ENCODE results near the gene CNOT1. TPM values are rescaled to one million over a fixed set of nuclear protein-coding genes. Genes with fewer than 3 reads are reported as not detected.
"Not testable (repeated sequence)": the region's sequence is repeated elsewhere in the genome, so short reads cannot be mapped to it uniquely, and the experiment has no call there.

The CNOT1 gene
- total and polyA plus RNA-seq, 3 experiments from 2014 or later, result 111 to 338 (median 326) TPM

- Mint-ChIP-seq H3K9me3 (no peaks in the 10 kb centered on the region), H3K27me3 (peaks cover 0 to 3% of the 10 kb centered on the region in 2 donors), H3K36me3 (no peaks in the 10 kb centered on the region), H3K4me3 (no peak overlapping the region), H3K27ac (no peak overlapping the region), H3K4me1 (no peaks in the 10 kb centered on the region)
- Histone ChIP-seq H3K4me1 (ENCODE audit: insufficient read depth, low read length) (no peaks in the 10 kb centered on the region), H3K36me3 (ENCODE audit: insufficient read depth, low read length) (no peaks in the 10 kb centered on the region), H3K9me3 (ENCODE audit: low read length) (no peaks in the 10 kb centered on the region), H3K4me3 (ENCODE audit: low read length) (no peak overlapping the region), H3K27ac (ENCODE audit: low read depth, low read length) (no peak overlapping the region), H3K27me3 (ENCODE audit: insufficient read depth, low read length, poor library complexity, severe bottlenecking) (no peaks in the 10 kb centered on the region)
- ChIA-PET CTCF (no interaction called here), POLR2A (no interaction called here)
- no peak for DNase-seq
Measured at GRCh38 chr16:58647107-58647506, 17.5 kb upstream of the CNOT1 start.

DNA sequence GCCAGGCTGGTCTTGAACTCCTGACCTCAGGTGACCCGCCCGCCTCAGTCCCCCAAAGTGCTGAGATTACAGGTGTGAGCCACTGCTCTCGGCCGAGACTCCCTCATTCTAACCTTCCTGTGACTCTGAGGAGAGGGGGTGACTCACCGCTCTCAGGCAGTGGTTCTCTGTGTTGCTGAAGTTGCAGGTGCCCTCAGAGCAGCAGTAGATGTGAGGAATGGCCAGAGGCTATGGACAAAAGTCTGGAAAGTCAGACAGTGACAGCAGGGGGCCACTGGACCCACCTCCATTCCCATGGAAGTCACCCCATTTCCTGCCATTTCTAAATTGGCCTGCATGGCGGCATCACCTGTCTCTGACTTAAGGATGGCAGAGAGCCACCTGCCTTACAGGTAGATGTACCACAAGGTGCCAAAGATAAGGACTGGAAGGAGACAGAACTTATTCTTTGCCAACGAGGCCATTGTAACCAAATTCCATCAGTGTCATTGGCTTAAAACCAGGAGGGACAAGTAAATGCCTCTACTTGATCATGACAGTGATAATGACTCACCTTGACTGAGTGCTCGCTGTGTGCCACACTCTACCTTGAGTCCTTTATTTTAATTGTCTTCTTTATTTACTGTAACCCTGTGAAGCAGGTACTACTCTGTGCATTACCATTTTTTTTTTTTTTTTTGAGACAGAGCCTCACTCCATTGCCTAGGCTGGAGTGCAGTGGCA lies 15.3 kb upstream of the CNOT1 start:
- no peak for DNase-seq
- POLR2A ChIA-PET, result no interaction called here
- H3K9me3 ChIP-seq (ENCODE audit: low read length), result no peaks in the 10 kb centered on the region
- H3K4me3 Mint-ChIP-seq, result no peak overlapping the region
- H3K27me3 Mint-ChIP-seq, result no peaks in the 10 kb centered on the region
- H3K4me1 ChIP-seq (ENCODE audit: insufficient read depth, low read length), result no peaks in the 10 kb centered on the region
- H3K27me3 ChIP-seq (ENCODE audit: insufficient read depth, low read length, poor library complexity, severe bottlenecking), result no peaks in the 10 kb centered on the region
- H3K36me3 Mint-ChIP-seq, result no peaks in the 10 kb centered on the region
- H3K9me3 Mint-ChIP-seq, result no peaks in the 10 kb centered on the region
- H3K27ac Mint-ChIP-seq, result no peak overlapping the region
- no peaks in the 10 kb centered on the region for H3K36me3 ChIP-seq (ENCODE audit: insufficient read depth, low read length)
- no peak overlapping the region for H3K4me3 ChIP-seq (ENCODE audit: low read length)
- H3K4me1 Mint-ChIP-seq, result no peaks in the 10 kb centered on the region
- no peak overlapping the region for H3K27ac ChIP-seq (ENCODE audit: low read depth, low read length)
- CTCF ChIA-PET, result no interaction called here

- Histone ChIP-seq H3K36me3 (ENCODE audit: insufficient read depth, low read length) (no peaks in the 10 kb centered on the region), H3K4me3 (ENCODE audit: low read length) (no peak overlapping the region), H3K4me1 (ENCODE audit: insufficient read depth, low read length) (no peaks in the 10 kb centered on the region), H3K27me3 (ENCODE audit: insufficient read depth, low read length, poor library complexity, severe bottlenecking) (no peaks in the 10 kb centered on the region), H3K9me3 (ENCODE audit: low read length) (no peaks in the 10 kb centered on the region), H3K27ac (ENCODE audit: low read depth, low read length) (no peak overlapping the region)
- POLR2A ChIA-PET, result no interaction called here
- Mint-ChIP-seq H3K27ac (no peak overlapping the region), H3K27me3 (no peaks in the 10 kb centered on the region), H3K4me1 (no peaks in the 10 kb centered on the region), H3K36me3 (no peaks in the 10 kb centered on the region), H3K4me3 (no peak overlapping the region), H3K9me3 (no peaks in the 10 kb centered on the region)
- DNase-seq, result no peak
- CTCF ChIA-PET, result no interaction called here
Measured at GRCh38 chr16:58644108-58644507, 14.5 kb upstream of the CNOT1 start.

GRCh38 chr16:58640949-58641348 lies 11.3 kb upstream of the CNOT1 start:
- H3K9me3 ChIP-seq (ENCODE audit: low read length), result no peaks in the 10 kb centered on the region
- H3K27ac ChIP-seq (ENCODE audit: low read depth, low read length), result no peak overlapping the region
- DNase-seq, result no peak
- no peak overlapping the region for H3K4me3 ChIP-seq (ENCODE audit: low read length)
- H3K4me1 ChIP-seq (ENCODE audit: insufficient read depth, low read length), result no peaks in the 10 kb centered on the region
- Mint-ChIP-seq H3K4me1 (no peaks in the 10 kb centered on the region), H3K9me3 (no peaks in the 10 kb centered on the region), H3K27me3 (peaks cover 2 to 6% of the 10 kb centered on the region in 2 donors), H3K36me3 (no peaks in the 10 kb centered on the region), H3K27ac (no peak overlapping the region), H3K4me3 (no peak overlapping the region)
- ChIA-PET POLR2A (no interaction called here), CTCF (no interaction called here)
- no peaks in the 10 kb centered on the region for H3K27me3 ChIP-seq (ENCODE audit: insufficient read depth, low read length, poor library complexity, severe bottlenecking)
- no peaks in the 10 kb centered on the region for H3K36me3 ChIP-seq (ENCODE audit: insufficient read depth, low read length)

- CTCF ChIA-PET, result no interaction called here
Measured at GRCh38 chr16:58639836-58640235, 10.2 kb upstream of the CNOT1 start.

DNA sequence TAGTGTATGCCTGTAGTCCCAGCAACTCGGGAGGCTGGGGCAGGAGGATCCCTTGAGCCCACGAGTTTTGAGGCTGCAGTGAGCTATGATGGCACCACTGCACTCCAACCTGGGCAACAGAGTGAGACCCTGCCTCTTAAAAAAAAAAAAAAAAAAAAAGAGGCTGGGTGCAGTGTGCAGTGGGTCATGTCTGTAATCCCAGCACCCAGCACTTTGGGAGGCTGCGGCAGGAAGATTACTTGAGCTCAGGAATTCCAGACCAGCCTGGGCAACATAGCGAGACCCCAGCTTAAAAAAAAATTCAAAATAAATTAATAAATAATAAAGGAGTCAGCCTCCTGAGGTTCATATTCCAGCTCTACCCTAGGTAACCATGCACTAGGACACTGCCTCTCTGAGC lies 9.6 kb upstream of the CNOT1 start:
- no peaks in the 10 kb centered on the region for H3K9me3 ChIP-seq (ENCODE audit: low read length)
- Mint-ChIP-seq H3K27ac (no peak overlapping the region), H3K4me1 (no peaks in the 10 kb centered on the region), H3K4me3 (no peak overlapping the region), H3K36me3 (no peaks in the 10 kb centered on the region), H3K27me3 (peaks cover 2 to 8% of the 10 kb centered on the region in 2 donors), H3K9me3 (no peaks in the 10 kb centered on the region)
- no peaks in the 10 kb centered on the region for H3K36me3 ChIP-seq (ENCODE audit: insufficient read depth, low read length)
- no peaks in the 10 kb centered on the region for H3K4me1 ChIP-seq (ENCODE audit: insufficient read depth, low read length)
- no peaks in the 10 kb centered on the region for H3K27me3 ChIP-seq (ENCODE audit: insufficient read depth, low read length, poor library complexity, severe bottlenecking)
- H3K27ac ChIP-seq (ENCODE audit: low read depth, low read length), result no peak overlapping the region
- no peak overlapping the region for H3K4me3 ChIP-seq (ENCODE audit: low read length)
- ChIA-PET CTCF (no interaction called here), POLR2A (no interaction called here)
- no peak for DNase-seq

More at GRCh38 chr16:58639836-58640235, 10.2 kb upstream of the CNOT1 start:
- Histone ChIP-seq H3K27ac (ENCODE audit: low read depth, low read length) (no peak overlapping the region), H3K4me3 (ENCODE audit: low read length) (no peak overlapping the region), H3K9me3 (ENCODE audit: low read length) (no peaks in the 10 kb centered on the region), H3K27me3 (ENCODE audit: insufficient read depth, low read length, poor library complexity, severe bottlenecking) (no peaks in the 10 kb centered on the region), H3K36me3 (ENCODE audit: insufficient read depth, low read length) (no peaks in the 10 kb centered on the region), H3K4me1 (ENCODE audit: insufficient read depth, low read length) (no peaks in the 10 kb centered on the region)
- DNase-seq, result no peak
- H3K27me3 Mint-ChIP-seq, result peaks cover 2 to 8% of the 10 kb centered on the region in 2 donors
- H3K4me1 Mint-ChIP-seq, result no peaks in the 10 kb centered on the region
- no peak overlapping the region for H3K4me3 Mint-ChIP-seq
- no peaks in the 10 kb centered on the region for H3K36me3 Mint-ChIP-seq
- POLR2A ChIA-PET, result no interaction called here
- H3K27ac Mint-ChIP-seq, result no peak overlapping the region
- no peaks in the 10 kb centered on the region for H3K9me3 Mint-ChIP-seq

DNA sequence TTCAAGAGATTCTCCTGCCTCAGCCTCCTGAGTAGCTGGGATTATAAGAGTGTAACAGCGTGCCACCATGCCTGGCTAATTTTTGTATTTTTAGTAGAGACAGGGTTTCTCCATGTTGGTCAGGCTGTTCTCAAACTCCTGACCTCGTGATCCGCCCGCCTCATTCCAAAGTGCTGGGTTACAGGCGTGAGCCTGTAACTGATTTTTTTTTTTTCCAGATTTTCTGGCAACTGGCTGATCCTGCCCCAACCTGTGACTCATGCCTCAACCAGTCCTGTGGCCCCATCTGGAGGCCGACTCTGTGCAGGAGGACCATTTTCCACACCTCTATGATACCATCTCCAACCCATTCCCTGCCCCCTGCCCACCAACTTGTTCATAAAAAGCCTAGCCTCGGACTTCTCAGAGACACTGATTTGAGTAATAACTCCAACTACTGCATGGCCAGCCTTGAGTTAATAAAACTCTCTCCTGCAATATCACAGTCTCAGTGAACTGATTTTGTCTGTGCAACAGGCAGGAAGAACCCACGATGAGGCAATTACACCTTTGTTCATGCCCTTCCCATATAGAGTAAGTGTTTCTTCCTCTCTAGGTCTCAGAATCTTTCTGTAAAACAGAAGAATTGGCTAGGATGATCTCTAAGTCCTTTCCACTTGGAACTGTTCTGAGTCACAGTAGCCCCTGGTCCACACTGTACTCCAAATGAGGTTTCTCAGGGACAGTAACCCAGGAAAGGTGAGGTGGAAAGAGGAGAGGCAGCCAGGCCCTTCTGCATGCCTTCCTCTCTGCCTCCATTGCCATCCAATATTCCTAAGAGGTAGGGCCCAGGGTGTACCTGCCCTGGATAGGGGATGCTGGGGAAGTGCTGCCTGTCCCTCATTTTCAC lies 8.8 kb upstream of the CNOT1 start:
- H3K4me3 ChIP-seq (ENCODE audit: low read length), result no peak overlapping the region
- H3K27ac ChIP-seq (ENCODE audit: low read depth, low read length), result no peak overlapping the region
- CTCF ChIA-PET, result no interaction called here
- H3K9me3 Mint-ChIP-seq, result no peaks in the 10 kb centered on the region
- POLR2A ChIA-PET, result no interaction called here
- H3K36me3 ChIP-seq (ENCODE audit: insufficient read depth, low read length), result no peaks in the 10 kb centered on the region
- H3K27me3 ChIP-seq (ENCODE audit: insufficient read depth, low read length, poor library complexity, severe bottlenecking), result no peaks in the 10 kb centered on the region
- H3K4me3 Mint-ChIP-seq, result no peak overlapping the region
- no peaks in the 10 kb centered on the region for H3K36me3 Mint-ChIP-seq
- no peaks in the 10 kb centered on the region for H3K4me1 ChIP-seq (ENCODE audit: insufficient read depth, low read length)
- H3K9me3 ChIP-seq (ENCODE audit: low read length), result no peaks in the 10 kb centered on the region
- DNase-seq, result no peak
- H3K27ac Mint-ChIP-seq, result no peak overlapping the region
- no peaks in the 10 kb centered on the region for H3K4me1 Mint-ChIP-seq
- H3K27me3 Mint-ChIP-seq, result peaks cover 2 to 8% of the 10 kb centered on the region in 2 donors

- H3K9me3 ChIP-seq (ENCODE audit: low read length); H3K27ac ChIP-seq (ENCODE audit: low read depth, low read length); H3K4me1 Mint-ChIP-seq; H3K27me3 Mint-ChIP-seq; H3K36me3 Mint-ChIP-seq; H3K27me3 ChIP-seq (ENCODE audit: insufficient read depth, low read length, poor library complexity, severe bottlenecking); POLR2A ChIA-PET; H3K9me3 Mint-ChIP-seq; H3K36me3 ChIP-seq (ENCODE audit: insufficient read depth, low read length); H3K4me3 Mint-ChIP-seq; H3K27ac Mint-ChIP-seq; H3K4me1 ChIP-seq (ENCODE audit: insufficient read depth, low read length); CTCF ChIA-PET; H3K4me3 ChIP-seq (ENCODE audit: low read length); DNase-seq: not testable (repeated sequence)
Measured at GRCh38 chr16:58637021-58637420, 7.4 kb upstream of the CNOT1 start.

Data from CD8-positive, alpha-beta memory T cell (primary cell).